HG03354 (cell line): ENCODE results near the gene PRKCB.

Experiments used
- ATAC-seq: cut with Tn5 transposase; IDR thresholded peaks from one replicate; pipeline ENCODE4 v1.9.1; 2021; ENCODE audit warnings: mild to moderate bottlenecking; ENCODE audit not compliant: unreplicated experiment, poor library complexity, severe bottlenecking

PRKCB gene

DNA sequence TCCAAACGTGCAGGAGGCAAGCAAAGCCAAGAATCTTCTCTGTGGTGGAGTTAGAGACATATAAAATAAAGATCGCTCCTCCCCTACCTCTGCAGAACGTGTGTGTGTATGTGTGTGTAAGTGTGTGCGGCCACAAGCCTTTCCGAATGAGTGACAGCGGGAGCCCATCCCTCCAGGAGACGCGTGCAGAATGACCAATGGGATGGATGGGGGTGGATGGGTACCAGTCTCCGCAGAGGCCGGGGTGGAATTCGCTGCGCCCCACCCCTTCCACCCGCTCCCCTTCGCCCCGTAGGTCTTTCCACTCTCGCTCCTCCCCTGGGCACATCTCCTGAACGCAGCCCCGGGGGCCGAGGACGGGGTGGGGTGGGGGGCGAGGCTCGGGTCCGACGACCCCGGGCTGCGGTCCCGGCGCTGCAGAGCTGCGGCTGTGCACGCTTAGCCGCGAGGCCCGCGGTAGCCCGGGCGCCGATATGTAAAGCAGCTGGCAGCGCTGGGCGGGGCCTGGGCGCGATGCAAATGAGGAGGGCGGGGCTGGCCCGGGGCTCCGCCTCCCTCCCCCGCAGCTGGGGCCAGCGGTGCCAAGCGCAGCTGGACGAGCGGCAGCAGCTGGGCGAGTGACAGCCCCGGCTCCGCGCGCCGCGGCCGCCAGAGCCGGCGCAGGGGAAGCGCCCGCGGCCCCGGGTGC is at the start of gene PRKCB:
TSS of gene PRKCB (plus strand) at position 594 of the 688 bp plus-strand sequence.
- ATAC-seq: peak; percentile 84

DNA sequence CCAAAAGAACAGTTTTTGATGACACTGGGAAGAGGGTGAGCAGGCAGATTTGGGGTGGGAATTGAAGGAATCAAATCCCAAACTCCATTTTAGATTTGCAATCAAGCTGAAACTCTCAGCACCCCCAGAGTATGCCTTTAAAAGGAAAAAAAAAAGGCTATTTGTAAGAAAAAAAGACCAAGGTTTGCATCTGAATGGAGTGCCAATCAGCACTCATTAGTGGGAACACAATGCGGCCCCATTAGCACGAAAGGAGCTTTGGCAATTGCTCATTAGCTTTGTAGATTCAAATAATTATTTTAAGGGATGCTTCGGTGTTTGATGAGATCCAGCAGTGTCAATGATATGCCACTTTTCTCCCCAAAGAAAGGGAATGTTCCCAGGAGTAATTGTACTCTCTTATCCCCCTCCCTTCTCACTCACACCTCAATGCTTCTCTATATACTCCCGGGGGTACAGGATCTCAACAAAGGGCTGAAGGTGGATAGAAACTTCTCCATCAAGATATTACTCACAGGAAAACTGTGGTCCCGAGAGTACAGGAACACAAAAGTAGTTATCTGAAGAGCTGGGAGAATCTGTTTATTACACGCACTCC is 48.7 kb upstream of the PRKCB start:
- no peak for ATAC-seq

DNA sequence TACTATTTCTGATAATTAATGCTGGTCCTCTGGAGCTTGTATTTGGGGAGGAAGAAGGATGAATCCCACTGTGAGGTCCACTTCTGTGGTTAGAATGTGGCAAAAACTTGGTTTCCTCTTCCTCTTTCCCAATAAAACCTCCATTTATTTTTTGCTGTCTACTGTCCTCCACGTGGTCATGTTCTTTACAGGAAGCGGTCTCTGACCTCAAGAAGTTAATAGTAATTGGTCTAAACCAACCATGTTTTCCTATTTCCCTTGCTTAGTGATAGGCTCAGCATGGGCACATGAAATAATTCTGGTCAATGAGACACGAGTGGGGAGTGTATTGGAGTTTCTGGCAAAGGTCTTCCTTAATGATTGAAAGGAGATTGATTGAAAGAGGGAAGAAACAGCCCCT is 47.1 kb upstream of the PRKCB start:
- ATAC-seq: no peak

GRCh38 chr16:23795378-23795777 is 40.4 kb upstream of the PRKCB start:
- no peak for ATAC-seq

DNA sequence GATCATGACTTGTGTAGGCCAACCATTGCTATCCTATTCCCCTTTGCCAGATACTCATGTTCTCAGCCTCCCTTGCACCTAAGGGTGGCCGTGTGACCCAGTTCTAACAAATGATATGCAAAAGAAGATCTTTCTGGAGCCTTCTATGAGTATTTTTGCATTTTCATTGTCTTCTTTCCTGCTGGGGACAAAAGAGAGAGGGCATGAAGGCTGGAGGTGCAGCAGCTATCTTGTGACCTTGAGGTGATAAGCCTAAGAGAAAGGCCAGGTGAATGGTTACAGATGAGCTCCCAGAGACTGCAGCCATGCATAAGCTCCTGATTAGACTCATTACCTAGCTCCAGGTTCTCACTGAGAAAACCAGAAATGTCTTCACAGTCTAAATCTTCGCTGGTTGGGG is 38.8 kb upstream of the PRKCB start:
- ATAC-seq: no peak

DNA sequence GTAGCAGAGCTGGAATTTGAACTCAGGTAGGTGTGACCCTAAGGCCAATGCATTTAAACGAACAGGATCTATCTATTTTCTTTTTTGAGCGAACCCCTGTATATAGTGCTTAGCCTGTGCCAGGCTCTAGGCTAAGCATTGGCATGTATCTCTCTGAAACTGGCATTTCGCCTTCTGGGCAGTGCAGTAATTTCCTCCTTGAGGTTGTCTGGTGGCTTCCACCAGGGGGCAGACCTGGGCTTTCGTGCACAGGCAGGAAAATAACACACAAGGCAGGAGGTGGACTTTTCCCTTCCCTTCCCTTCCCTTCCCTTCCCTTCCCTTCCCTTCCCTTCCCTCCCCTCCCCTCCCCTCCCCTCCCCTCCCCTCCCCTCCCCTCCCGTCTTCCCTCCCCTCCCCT is 34.4 kb upstream of the PRKCB start:
- ATAC-seq: no peak

- ATAC-seq: no peak
Observed at GRCh38 chr16:23802776-23803175, 33.0 kb upstream of the PRKCB start.

- peak; percentile 72 for ATAC-seq
Observed at GRCh38 chr16:23803591-23804123, 32.1 kb upstream of the PRKCB start.

DNA sequence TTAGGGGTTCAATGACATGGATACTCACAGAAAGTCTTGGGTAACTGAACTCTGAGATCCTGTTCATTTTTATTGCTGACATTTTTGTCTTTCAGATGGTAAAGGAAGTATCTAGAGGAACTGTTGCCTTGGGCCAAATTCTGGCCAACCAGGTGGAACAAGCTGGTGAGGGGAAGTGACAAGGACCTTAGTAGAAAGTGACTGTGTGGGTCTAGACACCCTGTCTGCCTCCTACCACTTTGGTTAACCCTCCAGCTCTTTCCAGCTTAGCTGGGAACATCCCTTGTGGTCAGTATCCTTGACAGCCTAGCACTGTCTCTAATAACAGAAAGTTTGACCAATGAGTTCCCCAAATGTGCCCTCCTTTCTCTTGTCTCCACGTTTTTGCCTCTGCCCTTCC is 28.8 kb upstream of the PRKCB start:
- no peak for ATAC-seq

DNA sequence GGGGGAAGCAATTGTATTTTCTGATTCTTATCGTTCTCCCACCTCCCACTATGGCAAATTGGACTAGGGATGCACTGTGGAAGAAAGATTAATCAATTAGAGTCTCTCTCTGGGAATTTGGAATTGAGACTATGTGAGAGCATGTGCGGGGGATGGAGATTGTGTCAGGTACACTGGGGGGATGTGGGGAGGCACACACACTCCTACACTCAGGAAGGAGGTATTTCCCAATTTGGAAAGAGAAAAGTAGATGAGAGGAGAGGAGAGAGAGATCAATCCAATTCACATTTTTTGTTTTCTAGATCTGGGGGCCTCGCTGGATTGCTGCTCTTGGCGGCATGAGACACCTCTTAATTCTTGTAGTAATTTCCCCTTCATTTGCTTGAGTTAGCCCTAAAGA is 14.3 kb upstream of the PRKCB start:
- no peak for ATAC-seq

- ATAC-seq: no peak
Observed at GRCh38 chr16:23821875-23822688, 13.7 kb upstream of the PRKCB start.

GRCh38 chr16:23823475-23824384 is 12.1 kb upstream of the PRKCB start:
- ATAC-seq: no peak

- no peak for ATAC-seq
Observed at GRCh38 chr16:23824909-23825308, 10.9 kb upstream of the PRKCB start.

GRCh38 chr16:23826528-23827045 is 9.2 kb upstream of the PRKCB start:
- peak; percentile 77 for ATAC-seq

GRCh38 chr16:23827057-23827456 is 8.7 kb upstream of the PRKCB start:
- peak; percentile 64 for ATAC-seq

GRCh38 chr16:23829454-23829853 is 6.3 kb upstream of the PRKCB start:
- no peak for ATAC-seq

DNA sequence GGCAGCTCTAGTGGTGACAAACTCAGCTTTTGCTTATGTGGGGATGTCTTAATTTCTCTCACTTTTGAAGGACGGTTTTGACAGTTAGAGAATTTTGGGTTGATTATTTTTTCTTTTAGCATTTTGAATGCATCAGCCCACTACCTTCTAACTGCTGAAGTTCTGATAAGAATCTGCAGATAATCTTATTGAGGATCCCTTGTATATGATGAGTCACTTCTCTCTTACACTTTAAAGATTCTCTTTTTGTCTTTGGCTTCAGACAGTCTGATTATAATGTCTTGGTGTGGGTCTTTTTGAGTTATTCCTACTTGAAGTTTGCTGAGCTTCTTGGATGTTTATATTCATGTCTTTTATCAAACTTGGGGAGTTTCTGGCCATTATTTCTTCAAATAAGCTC is 5.5 kb upstream of the PRKCB start:
- ATAC-seq: no peak

GRCh38 chr16:23832882-23833281 is 2.9 kb upstream of the PRKCB start:
- no peak for ATAC-seq

- ATAC-seq: no peak
Observed at GRCh38 chr16:23833504-23833903, 2.3 kb upstream of the PRKCB start.
